ENCODE results near the gene FOXN3. TPM values are rescaled to one million over a fixed set of nuclear protein-coding genes. Genes with fewer than 3 reads are reported as not detected.
"Not testable (repeated sequence)": the region's sequence is repeated elsewhere in the genome, so short reads cannot be mapped to it uniquely, and the experiment has no call there.

Gene FOXN3
- total RNA-seq, 1 donor = 105 TPM

- H3K27me3 ChIP-seq (ENCODE audit: insufficient read depth, low read length) = no peaks in the 10 kb centered on the region
- no peak overlapping the region for H3K4me3 ChIP-seq (ENCODE audit: low read length)
- H3K4me1 ChIP-seq (ENCODE audit: insufficient read depth, low read length) = no peaks in the 10 kb centered on the region
- no peaks in the 10 kb centered on the region for H3K9me3 ChIP-seq (ENCODE audit: low read depth, low read length)
Measured at GRCh38 chr14:89128311-89129026, 288.6 kb downstream of the FOXN3 start.

GRCh38 chr14:89126461-89126860, 290.6 kb downstream of the FOXN3 start:
- Histone ChIP-seq H3K27me3 (ENCODE audit: insufficient read depth, low read length) (no peaks in the 10 kb centered on the region), H3K4me1 (ENCODE audit: insufficient read depth, low read length) (no peaks in the 10 kb centered on the region), H3K9me3 (ENCODE audit: low read depth, low read length) (no peaks in the 10 kb centered on the region), H3K4me3 (ENCODE audit: low read length) (no peak overlapping the region)

- H3K4me3 ChIP-seq (ENCODE audit: low read length) = no peak overlapping the region
- no peaks in the 10 kb centered on the region for H3K27me3 ChIP-seq (ENCODE audit: insufficient read depth, low read length)
- no peaks in the 10 kb centered on the region for H3K4me1 ChIP-seq (ENCODE audit: insufficient read depth, low read length)
- H3K9me3 ChIP-seq (ENCODE audit: low read depth, low read length) = no peaks in the 10 kb centered on the region
Measured at GRCh38 chr14:89125216-89125615, 291.8 kb downstream of the FOXN3 start.

DNA sequence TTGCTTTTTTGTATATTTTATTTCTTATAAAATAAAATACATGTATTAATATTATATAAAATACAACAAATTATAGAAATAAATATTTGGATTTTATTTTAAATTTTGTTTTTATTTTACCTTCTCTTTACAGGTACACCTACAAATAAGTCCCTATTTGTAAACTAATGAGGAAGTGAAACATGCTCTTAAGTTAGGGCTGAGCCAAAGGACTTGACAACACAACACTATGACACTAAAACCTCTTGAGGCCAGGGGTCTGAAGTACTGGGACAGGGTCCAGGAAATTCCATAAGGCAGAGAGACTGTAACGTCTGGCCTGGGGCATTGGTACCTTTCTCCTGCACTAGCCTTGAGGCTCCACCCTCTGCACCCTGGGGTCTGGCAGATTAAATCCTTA, 293.2 kb downstream of the FOXN3 start:
- Histone ChIP-seq H3K9me3 (ENCODE audit: low read depth, low read length) (no peaks in the 10 kb centered on the region), H3K4me1 (ENCODE audit: insufficient read depth, low read length) (no peaks in the 10 kb centered on the region), H3K4me3 (ENCODE audit: low read length) (no peak overlapping the region), H3K27me3 (ENCODE audit: insufficient read depth, low read length) (no peaks in the 10 kb centered on the region)

GRCh38 chr14:89123215-89123614, 293.8 kb downstream of the FOXN3 start:
- Histone ChIP-seq H3K4me1 (ENCODE audit: insufficient read depth, low read length) (no peaks in the 10 kb centered on the region), H3K9me3 (ENCODE audit: low read depth, low read length) (no peaks in the 10 kb centered on the region)

GRCh38 chr14:89121968-89122620, 294.9 kb downstream of the FOXN3 start:
- no peaks in the 10 kb centered on the region for H3K9me3 ChIP-seq (ENCODE audit: low read depth, low read length)
- no peaks in the 10 kb centered on the region for H3K4me1 ChIP-seq (ENCODE audit: insufficient read depth, low read length)
- no peaks in the 10 kb centered on the region for H3K27me3 ChIP-seq (ENCODE audit: insufficient read depth, low read length)
- H3K4me3 ChIP-seq (ENCODE audit: low read length) = no peak overlapping the region

More at GRCh38 chr14:89123215-89123614, 293.8 kb downstream of the FOXN3 start:
- Histone ChIP-seq H3K27me3 (ENCODE audit: insufficient read depth, low read length) (no peaks in the 10 kb centered on the region), H3K4me3 (ENCODE audit: low read length) (no peak overlapping the region)

DNA sequence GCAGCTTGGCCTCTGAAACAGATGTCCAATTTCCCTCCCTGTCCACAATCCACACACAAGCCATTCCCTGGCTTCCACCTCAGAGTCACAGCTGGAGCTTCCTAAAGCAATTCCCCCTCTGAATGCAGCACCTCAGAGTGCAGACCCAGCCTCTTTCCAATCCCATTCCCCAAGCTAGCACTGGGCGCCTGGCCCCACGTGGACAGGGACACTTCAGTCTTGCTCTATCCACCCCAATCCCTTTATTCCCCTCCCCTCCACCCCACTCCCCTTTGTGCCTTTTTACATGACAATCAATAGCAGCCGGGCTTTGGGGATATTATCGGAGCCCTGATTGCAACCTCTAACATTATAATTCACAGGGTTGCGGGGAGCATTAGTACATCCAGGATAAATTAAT, 300.0 kb downstream of the FOXN3 start:
- Histone ChIP-seq H3K9me3 (ENCODE audit: low read depth, low read length) (no peaks in the 10 kb centered on the region), H3K27me3 (ENCODE audit: insufficient read depth, low read length) (no peaks in the 10 kb centered on the region), H3K4me1 (ENCODE audit: insufficient read depth, low read length) (no peaks in the 10 kb centered on the region), H3K4me3 (ENCODE audit: low read length) (no peak overlapping the region)

DNA sequence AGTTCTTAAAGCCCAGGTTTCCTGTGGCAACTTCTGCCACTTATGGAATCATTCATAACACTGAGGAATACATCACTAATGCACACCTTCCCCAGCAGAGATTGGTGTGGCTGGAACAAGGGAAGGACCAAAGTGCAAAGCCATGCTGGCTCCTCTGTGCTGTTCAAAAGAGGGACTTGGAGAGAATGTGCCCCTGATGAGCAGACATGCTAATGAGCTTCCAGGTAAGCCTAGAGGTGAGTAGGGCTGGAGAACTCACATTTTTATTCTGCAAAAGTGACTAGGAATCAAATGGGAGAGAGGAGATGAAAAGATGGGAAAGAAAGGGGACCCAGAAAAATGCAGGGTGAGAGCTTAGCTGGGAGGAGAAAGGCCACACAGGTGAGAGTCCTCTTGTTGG, 302.9 kb downstream of the FOXN3 start:
- Histone ChIP-seq H3K4me1 (ENCODE audit: insufficient read depth, low read length) (no peaks in the 10 kb centered on the region), H3K27me3 (ENCODE audit: insufficient read depth, low read length) (no peaks in the 10 kb centered on the region), H3K4me3 (ENCODE audit: low read length) (no peak overlapping the region), H3K9me3 (ENCODE audit: low read depth, low read length) (no peaks in the 10 kb centered on the region)

DNA sequence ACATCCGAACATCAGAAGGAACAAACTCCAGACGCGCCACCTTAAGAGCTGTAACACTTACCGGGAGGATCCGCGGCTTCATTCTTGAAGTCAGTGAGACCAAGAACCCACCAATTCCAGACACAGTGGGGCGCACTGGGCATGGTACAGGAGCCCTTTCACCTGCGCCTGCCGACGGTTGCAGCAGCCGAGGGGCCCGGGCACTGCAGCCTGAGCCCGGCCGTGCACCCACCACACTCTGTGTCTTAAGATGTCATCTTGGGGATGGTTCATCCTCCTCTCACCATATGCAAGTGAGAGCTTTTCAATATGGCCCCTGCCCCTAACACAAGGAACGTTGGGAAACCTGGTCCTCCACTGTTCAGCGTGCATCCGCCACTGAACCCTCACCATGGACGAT, 304.3 kb downstream of the FOXN3 start:
- Histone ChIP-seq H3K27me3 (ENCODE audit: insufficient read depth, low read length) (no peaks in the 10 kb centered on the region), H3K4me3 (ENCODE audit: low read length) (no peak overlapping the region), H3K9me3 (ENCODE audit: low read depth, low read length) (no peaks in the 10 kb centered on the region), H3K4me1 (ENCODE audit: insufficient read depth, low read length) (no peaks in the 10 kb centered on the region)

DNA sequence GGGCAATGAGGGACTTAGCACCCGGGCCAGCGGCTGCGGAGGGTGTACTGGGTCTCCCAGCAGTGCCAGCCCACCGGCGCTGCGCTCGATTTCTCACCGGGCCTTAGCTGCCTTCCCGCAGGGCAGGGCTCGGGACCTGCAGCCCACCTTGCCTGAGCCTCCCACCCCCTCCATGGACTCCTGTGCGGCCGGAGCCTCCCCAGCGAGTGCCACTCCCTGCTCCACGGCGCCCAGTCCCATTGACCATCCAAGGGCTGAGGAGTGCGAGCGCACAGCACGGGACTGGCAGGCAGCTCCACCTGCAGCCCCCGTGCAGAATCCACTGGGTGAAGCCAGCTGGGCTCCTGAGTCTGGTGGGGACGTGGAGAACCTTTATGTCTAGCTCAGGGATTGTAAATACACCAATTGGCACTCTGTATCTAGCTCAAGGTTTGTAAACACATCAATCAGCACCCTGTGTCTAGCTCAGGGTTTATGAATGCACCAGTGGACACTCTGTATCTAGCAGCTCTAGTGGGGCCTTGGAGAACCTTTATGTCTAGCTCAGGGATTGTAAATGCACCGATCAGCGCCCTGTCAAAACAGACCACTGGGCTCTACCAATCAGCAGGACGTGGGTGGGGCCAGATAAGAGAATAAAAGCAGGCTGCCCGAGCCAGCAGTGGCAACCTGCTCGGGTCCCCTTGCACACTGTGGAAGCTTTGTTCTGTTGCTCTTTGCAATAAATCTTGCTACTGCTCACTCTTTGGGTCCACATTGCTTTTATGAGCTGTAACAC, 305.1 kb downstream of the FOXN3 start:
- not testable (repeated sequence) for H3K4me3 ChIP-seq (ENCODE audit: low read length); H3K27me3 ChIP-seq (ENCODE audit: insufficient read depth, low read length); H3K4me1 ChIP-seq (ENCODE audit: insufficient read depth, low read length); H3K9me3 ChIP-seq (ENCODE audit: low read depth, low read length)

DNA sequence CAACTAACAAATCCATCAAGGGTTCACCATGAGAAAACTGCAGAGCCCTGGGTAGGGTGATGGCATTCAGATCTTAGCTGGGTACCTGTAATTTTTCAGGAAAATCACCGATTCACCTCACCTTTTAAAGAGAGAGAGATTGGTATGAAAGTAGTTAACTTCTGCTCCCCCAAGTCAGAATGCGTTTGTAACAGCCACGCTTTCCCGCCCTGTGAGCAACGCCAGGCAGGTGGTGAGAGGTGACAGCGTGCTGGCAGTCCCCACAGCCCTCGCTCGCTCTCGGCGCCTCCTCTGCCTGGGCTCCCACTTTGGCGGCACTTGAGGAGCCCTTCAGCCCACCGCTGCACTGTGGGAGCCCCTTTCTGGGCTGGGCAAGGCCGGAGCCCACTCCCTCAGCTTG, 305.8 kb downstream of the FOXN3 start:
- not testable (repeated sequence) for H3K4me3 ChIP-seq (ENCODE audit: low read length); H3K27me3 ChIP-seq (ENCODE audit: insufficient read depth, low read length); H3K4me1 ChIP-seq (ENCODE audit: insufficient read depth, low read length); H3K9me3 ChIP-seq (ENCODE audit: low read depth, low read length)

GRCh38 chr14:89110110-89110509, 306.9 kb downstream of the FOXN3 start:
- Histone ChIP-seq H3K9me3 (ENCODE audit: low read depth, low read length) (no peaks in the 10 kb centered on the region), H3K4me3 (ENCODE audit: low read length) (no peak overlapping the region), H3K4me1 (ENCODE audit: insufficient read depth, low read length) (no peaks in the 10 kb centered on the region), H3K27me3 (ENCODE audit: insufficient read depth, low read length) (peaks cover under 1% of the 10 kb centered on the region)

DNA sequence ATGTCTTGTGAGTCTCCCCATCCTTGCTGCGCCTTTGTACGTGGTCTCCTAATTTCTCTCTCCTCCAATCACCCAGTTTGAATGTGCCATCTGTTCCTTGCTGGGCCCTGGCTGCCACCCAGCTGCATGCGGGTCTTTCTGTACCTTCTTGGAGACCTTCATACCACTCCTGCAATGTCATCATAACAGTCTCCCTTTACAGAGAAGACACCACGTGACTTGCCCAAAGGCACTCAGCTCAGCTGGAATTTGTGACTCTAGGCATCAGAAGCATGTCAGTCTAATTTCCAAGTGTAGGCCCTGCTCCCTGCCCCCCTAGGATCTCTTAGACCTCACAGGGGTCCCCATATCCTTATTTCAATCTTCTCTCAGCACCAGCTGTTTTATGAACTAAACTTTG, 308.4 kb downstream of the FOXN3 start:
- Histone ChIP-seq H3K4me3 (ENCODE audit: low read length) (no peak overlapping the region), H3K9me3 (ENCODE audit: low read depth, low read length) (no peaks in the 10 kb centered on the region), H3K27me3 (ENCODE audit: insufficient read depth, low read length) (peaks cover 3% of the 10 kb centered on the region), H3K4me1 (ENCODE audit: insufficient read depth, low read length) (no peaks in the 10 kb centered on the region)

- Histone ChIP-seq H3K9me3 (ENCODE audit: low read depth, low read length) (no peaks in the 10 kb centered on the region), H3K4me3 (ENCODE audit: low read length) (no peak overlapping the region), H3K27me3 (ENCODE audit: insufficient read depth, low read length) (peaks cover 3% of the 10 kb centered on the region), H3K4me1 (ENCODE audit: insufficient read depth, low read length) (no peaks in the 10 kb centered on the region)
Measured at GRCh38 chr14:89107626-89108025, 309.4 kb downstream of the FOXN3 start.

Measured in mononuclear cell (primary cell).